WI38 (cell line): ENCODE measurements around the gene ZC3HAV1L.
"Not testable (repeated sequence)": the region's sequence is repeated elsewhere in the genome, so short reads cannot be mapped to it uniquely, and the experiment has no call there.

Experiments used
- H3K4me3 ChIP-seq: 2 replicates; pipeline ENCODE4 v1.5.1; 2011; ENCODE audit warnings: low read depth, mild to moderate bottlenecking, control low read depth, low read length
- TF ChIP-seq, protein P1 (sequence below): IDR thresholded peaks from 2 replicates; pipeline ENCODE4 v1.5.1; 2012; ENCODE audit warnings: low read depth, mild to moderate bottlenecking, control low read depth, low read length

The ZC3HAV1L gene

GRCh38 chr7:139033346-139034114, 2.3 kb downstream of the ZC3HAV1L start:
- H3K4me3 ChIP-seq = no peak overlapping the region
- TF ChIP-seq, protein P1, sequence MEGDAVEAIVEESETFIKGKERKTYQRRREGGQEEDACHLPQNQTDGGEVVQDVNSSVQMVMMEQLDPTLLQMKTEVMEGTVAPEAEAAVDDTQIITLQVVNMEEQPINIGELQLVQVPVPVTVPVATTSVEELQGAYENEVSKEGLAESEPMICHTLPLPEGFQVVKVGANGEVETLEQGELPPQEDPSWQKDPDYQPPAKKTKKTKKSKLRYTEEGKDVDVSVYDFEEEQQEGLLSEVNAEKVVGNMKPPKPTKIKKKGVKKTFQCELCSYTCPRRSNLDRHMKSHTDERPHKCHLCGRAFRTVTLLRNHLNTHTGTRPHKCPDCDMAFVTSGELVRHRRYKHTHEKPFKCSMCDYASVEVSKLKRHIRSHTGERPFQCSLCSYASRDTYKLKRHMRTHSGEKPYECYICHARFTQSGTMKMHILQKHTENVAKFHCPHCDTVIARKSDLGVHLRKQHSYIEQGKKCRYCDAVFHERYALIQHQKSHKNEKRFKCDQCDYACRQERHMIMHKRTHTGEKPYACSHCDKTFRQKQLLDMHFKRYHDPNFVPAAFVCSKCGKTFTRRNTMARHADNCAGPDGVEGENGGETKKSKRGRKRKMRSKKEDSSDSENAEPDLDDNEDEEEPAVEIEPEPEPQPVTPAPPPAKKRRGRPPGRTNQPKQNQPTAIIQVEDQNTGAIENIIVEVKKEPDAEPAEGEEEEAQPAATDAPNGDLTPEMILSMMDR = no peak

- TF ChIP-seq, protein P1 = no peak
- no peak overlapping the region for H3K4me3 ChIP-seq
These were observed 3.4 kb downstream of the ZC3HAV1L start for GRCh38 chr7:139032473-139032872.

DNA sequence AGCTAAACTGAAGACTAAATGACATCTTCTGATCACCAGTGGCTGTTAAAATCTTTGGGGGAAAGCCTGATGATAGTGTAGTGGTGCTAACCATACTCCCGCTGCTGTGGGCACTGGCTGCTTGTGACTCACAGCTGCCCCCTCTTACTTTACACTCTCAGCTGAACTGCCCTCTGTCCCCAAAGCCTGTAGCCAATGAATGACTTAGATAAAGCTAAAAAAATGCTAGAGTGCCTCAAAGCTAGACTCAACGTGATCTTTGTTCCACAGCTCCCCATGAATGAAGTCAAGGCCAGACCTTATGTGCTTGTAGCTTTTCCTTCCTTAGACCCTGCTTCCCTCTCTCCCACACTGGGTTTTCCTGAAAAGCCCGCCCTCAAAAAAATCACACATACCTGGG, 6.5 kb downstream of the ZC3HAV1L start:
- no peak overlapping the region for H3K4me3 ChIP-seq
- TF ChIP-seq, protein P1 = no peak

DNA sequence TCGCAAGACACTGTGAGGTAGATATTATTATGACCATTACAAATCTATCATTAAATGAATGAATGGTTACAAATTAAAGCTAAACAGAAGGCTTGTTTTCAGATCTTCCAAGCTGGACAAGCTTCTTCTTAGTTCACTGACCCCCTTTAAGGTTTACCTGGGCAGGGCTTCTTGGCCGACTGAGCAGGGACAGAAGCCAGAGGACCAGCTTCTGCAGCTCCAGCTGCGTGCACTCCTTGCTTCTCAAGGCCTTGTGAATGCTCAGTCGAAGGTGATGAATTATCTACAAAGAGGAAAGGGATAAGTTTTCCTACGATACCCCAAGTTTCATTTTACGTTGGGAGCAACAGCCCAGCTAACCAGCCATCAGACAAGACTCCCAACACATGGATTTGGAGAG, 9.3 kb downstream of the ZC3HAV1L start:
- TF ChIP-seq, protein P1 = no peak
- no peak overlapping the region for H3K4me3 ChIP-seq

DNA sequence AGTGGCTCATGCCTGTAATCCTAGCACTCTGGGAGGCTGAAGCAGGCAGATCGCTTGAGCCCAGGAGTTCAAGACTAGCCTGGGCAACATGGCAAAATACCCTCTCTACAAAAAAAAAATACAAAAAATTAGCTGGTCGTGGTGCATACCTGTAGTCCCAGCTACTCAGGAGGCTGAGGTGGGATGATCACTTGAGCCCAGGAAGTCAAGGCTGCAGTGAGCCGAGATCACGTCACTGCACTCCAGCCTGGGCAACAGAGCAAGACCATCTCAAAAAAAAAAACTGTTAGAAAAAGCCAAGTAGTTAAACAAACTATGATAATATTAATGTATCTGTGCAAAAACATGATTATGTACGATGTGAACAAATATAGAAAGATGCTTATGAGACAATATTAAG, 10.0 kb downstream of the ZC3HAV1L start:
- H3K4me3 ChIP-seq = not testable (repeated sequence)

GRCh38 chr7:139023076-139023475, 12.8 kb downstream of the ZC3HAV1L start:
- no peak overlapping the region for H3K4me3 ChIP-seq
- TF ChIP-seq, protein P1 = no peak

GRCh38 chr7:139022286-139022685, 13.6 kb downstream of the ZC3HAV1L start:
- H3K4me3 ChIP-seq = no peak overlapping the region
- TF ChIP-seq, protein P1 = no peak

DNA sequence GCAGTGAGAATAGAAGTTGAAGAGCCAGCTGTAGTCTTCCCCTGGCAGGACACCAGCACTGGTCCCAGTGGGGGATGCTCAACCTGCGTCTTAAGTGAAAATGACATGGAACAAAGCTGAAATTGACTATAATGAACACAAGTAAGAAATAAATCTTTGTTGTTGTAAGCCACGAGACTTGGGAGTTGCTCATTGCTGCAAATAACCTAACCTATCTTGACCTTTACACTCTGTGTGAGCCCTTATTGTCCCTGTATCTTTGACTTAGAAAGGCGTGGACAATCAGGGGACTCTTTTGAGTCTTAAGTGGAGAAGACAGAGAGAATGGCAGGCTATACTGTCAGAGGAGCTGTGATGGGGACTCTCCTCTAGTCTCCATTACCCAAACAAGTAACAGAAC, 16.9 kb downstream of the ZC3HAV1L start:
- H3K4me3 ChIP-seq = no peak overlapping the region
- TF ChIP-seq, protein P1 = no peak
